ENCODE data around the gene EXOC6.

- TF ChIP-seq CTCF (IDR thresholded peaks at IDR 0.05 in 8 of 11, conservative IDR thresholded peaks at IDR 0.05 in 3 of 11) (no peak), POLR2AphosphoS5 (IDR thresholded peaks at IDR 0.05) (no peak)
These were observed 2.7 kb downstream of the EXOC6 start for GRCh38 chr10:92851003-92851402.
